Ovary (tissue), 9 donors: ENCODE data around the gene CA10. TPM values are rescaled to one million over a fixed set of nuclear protein-coding genes. Genes with fewer than 3 reads are reported as not detected.

ENCODE experiments used
- DNase-seq, 5 donors: peaks; one replicate each; pipeline ENCODE4 v3.0.0-alpha.2; 2019 to 2020
- H3K27ac ChIP-seq, 2 donors: fragments of 200-600 bp; one replicate each; pipeline versions ENCODE4 v1.5.1 to v1.8.0; 2019 to 2022
- H3K27me3 ChIP-seq: fragments of 200-600 bp; one replicate; pipeline ENCODE4 v1.8.0; 2022
- H3K36me3 ChIP-seq: fragments of 200-600 bp; sonication (generic); one replicate; pipeline ENCODE4 v1.5.1; 2019
- H3K4me1 ChIP-seq: one replicate; pipeline ENCODE4 v1.8.1; 2013; ENCODE audit warnings: mild to moderate bottlenecking, moderate library complexity; ENCODE audit not compliant: insufficient read depth
- H3K4me3 ChIP-seq: fragments of 200-600 bp; sonication (generic); one replicate; pipeline ENCODE4 v1.5.1; 2017
- H3K9me3 ChIP-seq, 2 donors: fragments of 200-600 bp in 1 of 2; sonication (generic) in 1 of 2; one replicate each; pipeline versions ENCODE4 v1.5.1 to v1.8.1; 2013 to 2019; ENCODE audit warnings: mild to moderate bottlenecking in 1 of 2, moderate library complexity in 1 of 2
- EP300 ChIP-seq: sonication (generic); formaldehyde crosslinking; IDR thresholded peaks from one replicate; pipeline ENCODE4 v1.6.1; 2017; ENCODE audit warnings: antibody characterized with exemption
- POLR2A ChIP-seq: fragments of 450-650 bp; IDR thresholded peaks from one replicate; pipeline ENCODE4 v1.6.1; 2017; ENCODE audit warnings: antibody characterized with exemption, mild to moderate bottlenecking, moderate library complexity
- WGBS, 3 donors: extraction: QIAGEN DNeasy Blood & Tissue Kit in 1 of 3; methylation state at CpG; one replicate each; pipeline versions ENCODE4 v1.1.5 to v1.1.7; 2013 to 2017; 5-methylcytosine and 5-hydroxymethylcytosine counted together
- intact Hi-C, 4 donors: fragments of 100-400 bp; cut with DNase I; formaldehyde crosslinking; loops; one replicate each; pipeline versions ENCODE4 v1.11.0 to v1.15.1; 2022 to 2023
- polyA plus RNA-seq, 2 donors: library from polyadenylated mRNA; stranded (reverse); fragments of 200-250 nt in 1 of 2; fragments of 350-450 nt in 1 of 2; fragmentation: Illumina TruSeq in 1 of 2; extraction: RNeasy Lipid Tissue Mini Kit (QIAGEN cat#74804) in 1 of 2; gene quantifications; one replicate each; pipeline ENCODE4 v1.2.3, GENCODE V29; 2013 to 2014
- total RNA-seq, 7 donors: library from RNA; depleted of rRNA in 2 of 7; stranded (reverse); fragments of >200 nt in 2 of 7; fragmentation: NEBNext Ultra II Directional in 3 of 7; extraction: Animal tissue kit (Norgen Biotek cat#: 25700) in 3 of 7; gene quantifications; one replicate each; pipeline versions ENCODE4 v1.1.0 to v1.2.4, GENCODE V29; 2016 to 2023
- TF ChIP-seq, protein P1 (sequence below), 3 donors: fragments of 450-650 bp in 2 of 3; fragments of 200-600 bp in 1 of 3; IDR thresholded peaks; one replicate each; pipeline versions ENCODE4 v1.5.1 to v1.8.0; 2016 to 2022; ENCODE audit warnings: antibody characterized with exemption in 3 of 3, mild to moderate bottlenecking in 1 of 3
- donor health status: DM: no; HTN: no; CAD: no; lungs with moderate emphysema.
- donor health status: DM: no; HTN: no; CAD: no.
- donor health status: Bipolar disorder and iron deficiency.
- donor health status: DM: yes; HTN: yes; CAD: no.
- donor health status: DM: no; HTN: no; CAD: no.
- donor health status: DM: yes; HTN: yes; CAD: no.

CA10 gene
- total and polyA plus RNA-seq, 9 donors = 0.34 to 4.3 (median 1.2) TPM; not detected in 2

GRCh38 chr17:51908841-51909537, 249.5 kb downstream of the CA10 start:
- Histone ChIP-seq H3K9me3 (no peaks in the 10 kb centered on the region), H3K36me3 (no peaks in the 10 kb centered on the region), H3K4me1 (no peaks in the 10 kb centered on the region), H3K27ac (no peak overlapping the region), H3K4me3 (no peak overlapping the region), H3K27me3 (no peaks in the 10 kb centered on the region)
- TF ChIP-seq POLR2A = no peak
- TF ChIP-seq, protein P1, sequence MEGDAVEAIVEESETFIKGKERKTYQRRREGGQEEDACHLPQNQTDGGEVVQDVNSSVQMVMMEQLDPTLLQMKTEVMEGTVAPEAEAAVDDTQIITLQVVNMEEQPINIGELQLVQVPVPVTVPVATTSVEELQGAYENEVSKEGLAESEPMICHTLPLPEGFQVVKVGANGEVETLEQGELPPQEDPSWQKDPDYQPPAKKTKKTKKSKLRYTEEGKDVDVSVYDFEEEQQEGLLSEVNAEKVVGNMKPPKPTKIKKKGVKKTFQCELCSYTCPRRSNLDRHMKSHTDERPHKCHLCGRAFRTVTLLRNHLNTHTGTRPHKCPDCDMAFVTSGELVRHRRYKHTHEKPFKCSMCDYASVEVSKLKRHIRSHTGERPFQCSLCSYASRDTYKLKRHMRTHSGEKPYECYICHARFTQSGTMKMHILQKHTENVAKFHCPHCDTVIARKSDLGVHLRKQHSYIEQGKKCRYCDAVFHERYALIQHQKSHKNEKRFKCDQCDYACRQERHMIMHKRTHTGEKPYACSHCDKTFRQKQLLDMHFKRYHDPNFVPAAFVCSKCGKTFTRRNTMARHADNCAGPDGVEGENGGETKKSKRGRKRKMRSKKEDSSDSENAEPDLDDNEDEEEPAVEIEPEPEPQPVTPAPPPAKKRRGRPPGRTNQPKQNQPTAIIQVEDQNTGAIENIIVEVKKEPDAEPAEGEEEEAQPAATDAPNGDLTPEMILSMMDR (IDR thresholded peaks at IDR 0.05) = no peak
- no peak for TF ChIP-seq EP300
- WGBS, 3 donors = 68 to 84% (median 69%) methylated on average over 7 of the region's 7 CpGs
- intact Hi-C loops = no loop called here
- no peak for DNase-seq

- no peaks in the 10 kb centered on the region for H3K9me3 ChIP-seq
- TF ChIP-seq POLR2A = no peak
- TF ChIP-seq EP300 = no peak
- TF ChIP-seq, protein P1 (IDR thresholded peaks at IDR 0.05) = no peak
- H3K36me3 ChIP-seq = no peaks in the 10 kb centered on the region
- H3K27ac ChIP-seq = no peak overlapping the region
- H3K27me3 ChIP-seq = no peaks in the 10 kb centered on the region
- intact Hi-C loops = no loop called here
- no peaks in the 10 kb centered on the region for H3K4me1 ChIP-seq
- no peak overlapping the region for H3K4me3 ChIP-seq
- DNase-seq = no peak
- 82 to 89% (median 87%) methylated on average over 2 of the region's 2 CpGs for WGBS, 3 donors
Observed at GRCh38 chr17:51907041-51907440, 251.5 kb downstream of the CA10 start.

DNA sequence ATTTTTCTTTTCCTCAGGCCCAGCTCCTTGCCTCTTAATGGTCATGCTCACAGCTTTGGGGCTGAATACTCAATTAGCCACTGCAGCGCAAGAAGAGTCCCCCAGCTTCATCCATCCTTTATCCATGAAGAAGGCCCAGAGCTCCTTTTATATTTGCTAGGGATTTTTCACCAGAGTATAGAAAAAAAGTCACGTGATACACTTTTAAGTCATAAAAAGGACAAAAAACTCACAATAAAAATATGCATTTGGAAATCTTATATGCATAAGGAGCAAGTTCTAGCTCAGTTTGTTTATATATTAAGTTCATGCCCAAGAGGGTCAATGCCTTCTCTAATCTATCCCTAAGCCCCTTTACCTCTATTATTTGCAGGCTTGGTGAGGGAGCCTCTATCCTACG, 254.1 kb downstream of the CA10 start:
- WGBS, 3 donors = 88 to 94% (median 89%) methylated on average over 3 of the region's 3 CpGs
- TF ChIP-seq POLR2A (no peak), EP300 (no peak)
- TF ChIP-seq, protein P1 (IDR thresholded peaks at IDR 0.05) = no peak

DNA sequence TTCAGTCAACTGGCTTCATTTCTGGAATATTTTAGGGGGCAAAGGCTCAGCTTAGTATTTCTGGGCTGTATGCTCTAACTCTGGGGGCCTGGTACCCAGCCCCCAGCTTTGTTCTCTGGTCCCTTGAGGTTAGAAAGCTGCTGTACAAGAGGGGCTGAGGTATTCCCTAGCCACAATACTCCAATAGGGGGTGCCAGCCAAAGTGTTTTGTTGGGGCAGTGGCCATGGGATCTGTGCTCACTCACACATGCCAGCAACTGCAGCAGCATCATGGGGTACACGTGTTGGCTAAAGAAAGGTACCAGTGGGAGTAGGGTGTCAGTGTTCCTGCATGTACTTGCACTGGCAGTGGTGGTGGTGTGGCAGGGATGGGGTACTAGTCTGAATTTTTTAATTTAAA, 257.3 kb downstream of the CA10 start:
- Histone ChIP-seq H3K27ac (no peak overlapping the region), H3K4me3 (no peak overlapping the region), H3K9me3 (no peaks in the 10 kb centered on the region), H3K36me3 (no peaks in the 10 kb centered on the region), H3K27me3 (no peaks in the 10 kb centered on the region), H3K4me1 (no peaks in the 10 kb centered on the region)
- intact Hi-C loops = no loop called here
- 50 to 53% (median 51%) methylated on average over 1 of the region's 1 CpG for WGBS, 3 donors
- TF ChIP-seq EP300 = no peak
- TF ChIP-seq, protein P1 (IDR thresholded peaks at IDR 0.05) = no peak
- TF ChIP-seq POLR2A = no peak
- DNase-seq = no peak

More for the DNA sequence above, 254.1 kb downstream of the CA10 start:
- DNase-seq = no peak
- H3K27me3 ChIP-seq = no peaks in the 10 kb centered on the region
- H3K36me3 ChIP-seq = no peaks in the 10 kb centered on the region
- intact Hi-C loops = no loop called here
- no peaks in the 10 kb centered on the region for H3K9me3 ChIP-seq
- H3K27ac ChIP-seq = no peak overlapping the region
- no peak overlapping the region for H3K4me3 ChIP-seq
- no peaks in the 10 kb centered on the region for H3K4me1 ChIP-seq
